Activated CD4-positive, alpha-beta T cell treated with anti-CD3 and anti-CD28 coated beads, Interleukin-2, Interleukin-4, amounts not matched to agents 100 ng/mL and 50 ng/mL, durations not matched to agents 16 hours and 8 hours (primary cell): ENCODE measurements around the gene TMEM145.
"Not testable (repeated sequence)": the region's sequence is repeated elsewhere in the genome, so short reads cannot be mapped to it uniquely, and the experiment has no call there.

Experiments
- DNase-seq: peaks from one replicate; pipeline ENCODE4 v3.0.0-alpha.2; 2020; ENCODE audit warnings: low spot score

TMEM145 gene

GRCh38 chr19:42334697-42335373, 21.7 kb downstream of the TMEM145 start:
- no peak for DNase-seq

DNA sequence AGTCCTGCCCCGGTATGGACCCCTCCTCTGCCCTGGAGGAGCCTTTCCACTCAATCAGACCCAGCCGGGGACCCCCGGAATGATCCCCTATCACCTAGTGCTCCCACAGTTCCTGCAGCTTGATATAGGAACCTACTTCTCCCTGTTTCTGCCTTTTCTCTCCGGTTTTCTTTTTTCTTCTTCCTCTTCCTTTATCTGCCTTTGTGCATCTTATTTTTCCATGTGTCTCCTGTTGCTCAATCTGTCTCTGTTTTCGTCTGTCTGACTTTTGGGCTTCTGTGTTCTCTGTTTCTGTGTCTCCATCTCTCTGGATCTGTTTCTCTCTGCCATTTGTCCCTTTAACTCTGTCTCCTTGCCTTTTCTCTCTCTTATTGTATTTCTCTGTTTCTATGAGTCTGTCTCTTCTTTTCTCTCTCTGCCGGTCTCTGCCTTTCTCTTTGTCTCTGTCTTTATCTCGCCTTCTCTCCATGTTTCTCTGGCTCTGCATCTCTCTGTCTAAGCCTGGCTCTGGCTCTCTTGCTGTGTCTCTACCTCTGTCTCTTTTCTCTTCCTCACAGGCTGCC, 22.3 kb downstream of the TMEM145 start:
- DNase-seq: no peak

GRCh38 chr19:42335971-42336370, 22.9 kb downstream of the TMEM145 start:
- no peak for DNase-seq

DNA sequence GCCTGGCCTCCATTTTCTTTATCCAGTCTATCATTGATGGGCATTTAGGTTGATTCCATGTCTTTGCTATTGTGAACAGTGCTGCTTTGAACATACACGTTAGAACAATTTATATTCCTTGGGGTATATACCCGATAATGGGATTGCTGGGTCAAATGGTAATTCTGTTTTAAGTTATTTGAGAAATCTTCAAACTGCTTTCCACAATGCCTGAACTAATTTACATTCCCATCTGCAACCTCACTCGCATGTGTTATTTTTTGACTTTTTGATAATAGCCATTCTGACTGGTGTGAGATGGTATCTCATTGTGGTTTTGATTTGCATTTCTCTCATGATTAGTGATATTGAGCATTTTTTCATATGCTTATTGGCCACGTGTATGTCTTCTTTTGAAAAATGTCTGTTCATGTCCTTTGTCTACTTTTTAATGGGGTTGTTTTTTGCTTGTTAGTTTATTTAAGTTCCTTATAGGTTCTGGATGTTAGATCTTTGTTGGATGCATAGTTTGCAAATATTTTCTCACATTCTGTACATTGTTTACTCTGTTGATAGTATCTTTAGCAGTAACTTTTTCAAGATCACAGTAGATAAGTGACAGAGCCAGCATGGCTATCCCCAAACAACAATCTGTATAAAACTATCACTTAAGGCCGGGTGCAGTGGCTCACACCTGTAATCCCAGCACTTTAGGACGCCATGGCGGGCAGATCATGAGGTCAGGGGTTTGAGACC, 26.2 kb downstream of the TMEM145 start:
- DNase-seq: not testable (repeated sequence)

GRCh38 chr19:42339922-42340321, 26.8 kb downstream of the TMEM145 start:
- DNase-seq: not testable (repeated sequence)

GRCh38 chr19:42343344-42344110, 30.4 kb downstream of the TMEM145 start:
- no peak for DNase-seq

DNA sequence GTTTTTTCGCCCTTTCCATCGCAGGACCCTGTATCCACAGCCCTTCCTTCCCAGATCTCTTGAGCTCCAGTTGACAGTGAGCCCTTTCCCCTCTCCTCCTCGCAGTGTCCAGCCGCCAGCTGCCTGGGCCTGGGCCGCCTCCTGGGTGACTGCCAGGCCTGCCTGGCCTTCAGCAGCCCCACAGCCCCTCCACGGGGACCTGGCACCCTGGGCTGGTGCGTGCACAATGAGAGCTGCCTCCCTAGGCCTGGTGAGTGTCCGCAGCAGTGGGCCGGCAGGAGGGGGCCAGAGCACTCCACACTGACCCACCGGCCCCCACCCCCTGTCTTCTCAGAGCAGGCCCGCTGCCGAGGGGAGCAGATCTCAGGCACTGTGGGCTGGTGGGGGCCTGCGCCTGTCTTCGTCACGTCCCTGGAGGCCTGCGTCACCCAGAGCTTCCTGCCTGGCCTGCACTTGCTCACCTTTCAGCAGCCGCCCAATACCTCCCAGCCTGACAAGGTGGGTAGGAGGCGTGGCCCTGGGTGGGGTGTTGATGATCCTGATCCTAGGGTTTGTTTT, 31.3 kb downstream of the TMEM145 start:
- DNase-seq: no peak

GRCh38 chr19:42345191-42345812, 32.2 kb downstream of the TMEM145 start:
- no peak for DNase-seq

- no peak for DNase-seq
Measured at GRCh38 chr19:42348211-42348610, 35.1 kb downstream of the TMEM145 start.

DNA sequence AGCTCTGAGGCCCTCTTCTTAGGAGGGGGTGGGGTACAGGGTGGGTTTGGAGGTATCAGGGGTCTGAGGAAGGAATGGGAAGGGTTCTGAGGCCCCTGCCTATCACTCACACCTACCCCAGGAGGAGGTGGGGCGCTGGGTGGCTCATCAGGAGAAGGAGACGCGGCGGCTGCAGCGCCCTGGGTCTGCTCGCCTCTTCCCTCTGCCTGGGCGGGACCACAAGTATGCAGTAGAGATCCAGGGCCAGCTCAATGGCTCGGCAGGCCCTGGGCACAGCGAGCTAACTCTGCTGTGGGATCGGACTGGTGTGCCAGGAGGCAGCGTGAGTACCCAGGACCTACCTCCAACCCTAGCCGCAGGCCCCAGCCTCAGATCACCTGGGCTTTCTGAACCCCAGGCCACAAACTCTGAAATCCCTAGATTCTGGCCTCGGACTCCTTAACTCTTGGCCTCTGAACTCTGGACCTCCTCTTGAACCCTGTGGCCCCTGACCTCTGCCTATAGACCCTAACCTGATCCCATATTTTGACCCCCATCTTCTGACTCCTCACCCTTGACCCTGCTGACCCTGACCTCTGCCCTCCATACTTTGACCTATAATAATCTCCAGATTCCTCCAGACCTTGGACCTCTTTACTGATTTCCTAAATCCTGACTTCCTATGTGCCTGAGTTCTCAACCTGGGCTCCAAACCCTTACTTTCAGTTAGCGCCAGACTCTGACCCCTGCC, 36.4 kb downstream of the TMEM145 start:
- no peak for DNase-seq

DNA sequence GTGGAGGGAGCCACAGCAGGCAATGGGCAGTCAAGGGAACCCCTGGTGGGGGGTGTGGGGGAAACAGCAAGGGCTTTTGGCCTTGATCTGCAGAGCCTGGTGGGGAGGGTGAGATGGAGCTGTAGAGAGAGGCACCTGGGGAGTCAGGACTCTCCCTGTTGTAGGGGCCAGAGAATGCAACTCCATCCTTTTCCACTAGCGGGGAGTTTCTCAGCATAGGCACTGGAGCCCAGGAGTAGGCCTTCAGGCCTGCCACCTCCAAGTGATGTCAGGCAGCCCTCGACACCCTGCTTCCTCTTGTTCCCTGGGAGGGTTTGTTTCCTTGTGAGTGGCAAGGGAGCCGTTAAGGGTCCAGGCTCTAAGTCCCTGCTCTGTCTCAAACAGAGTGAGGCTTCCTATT, 37.3 kb downstream of the TMEM145 start:
- no peak for DNase-seq

DNA sequence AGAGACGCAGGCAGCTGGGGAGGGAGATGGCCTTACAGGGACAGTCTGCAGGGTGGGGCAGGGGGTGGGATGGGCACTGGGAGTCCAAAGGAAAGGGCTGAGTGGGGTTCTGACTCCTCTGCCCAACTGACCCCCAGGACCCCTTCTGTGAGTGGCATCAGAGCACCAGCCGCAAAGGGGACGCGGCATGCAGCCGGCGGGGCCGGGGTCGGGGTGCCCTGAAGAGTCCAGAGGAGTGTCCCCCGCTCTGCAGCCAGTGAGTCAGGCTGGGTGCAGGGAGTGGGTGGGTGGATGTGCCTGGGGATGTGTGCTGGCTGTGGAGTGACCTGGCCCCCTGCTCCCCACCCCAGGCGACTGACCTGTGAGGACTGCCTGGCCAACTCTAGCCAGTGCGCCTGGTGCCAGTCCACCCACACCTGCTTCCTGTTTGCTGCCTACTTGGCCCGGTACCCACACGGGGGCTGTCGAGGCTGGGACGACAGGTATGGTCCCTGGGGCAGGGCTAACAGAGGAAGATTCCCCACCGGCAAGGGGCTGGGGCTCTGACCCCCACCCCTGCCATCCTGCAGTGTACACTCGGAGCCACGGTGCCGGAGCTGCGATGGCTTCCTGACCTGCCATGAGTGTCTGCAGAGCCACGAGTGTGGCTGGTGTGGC, 38.1 kb downstream of the TMEM145 start:
- no peak for DNase-seq

- DNase-seq: no peak
Measured at GRCh38 chr19:42352301-42353259, 39.5 kb downstream of the TMEM145 start.

- no peak for DNase-seq
Measured at GRCh38 chr19:42353341-42354015, 40.4 kb downstream of the TMEM145 start.

GRCh38 chr19:42355896-42356295, 42.8 kb downstream of the TMEM145 start:
- no peak for DNase-seq

DNA sequence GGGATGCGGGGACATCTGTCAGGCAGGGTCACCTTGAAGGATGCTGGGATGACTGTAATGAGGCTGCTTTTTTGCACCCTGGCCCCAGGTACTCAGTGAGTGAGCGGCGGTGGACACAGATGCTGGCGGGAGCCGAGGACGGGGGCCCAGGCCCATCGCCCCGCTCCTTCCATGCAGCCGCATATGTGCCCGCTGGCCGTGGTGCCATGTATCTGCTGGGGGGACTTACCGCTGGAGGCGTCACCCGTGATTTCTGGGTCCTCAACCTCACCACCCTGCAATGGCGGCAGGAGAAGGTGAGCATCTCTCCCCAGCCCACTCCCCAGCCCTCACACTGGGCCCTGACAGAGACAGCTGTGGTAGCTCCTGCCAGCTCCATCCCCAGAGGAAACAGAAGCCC, 43.6 kb downstream of the TMEM145 start:
- no peak for DNase-seq

- DNase-seq: no peak
Measured at GRCh38 chr19:42357290-42357689, 44.2 kb downstream of the TMEM145 start.

DNA sequence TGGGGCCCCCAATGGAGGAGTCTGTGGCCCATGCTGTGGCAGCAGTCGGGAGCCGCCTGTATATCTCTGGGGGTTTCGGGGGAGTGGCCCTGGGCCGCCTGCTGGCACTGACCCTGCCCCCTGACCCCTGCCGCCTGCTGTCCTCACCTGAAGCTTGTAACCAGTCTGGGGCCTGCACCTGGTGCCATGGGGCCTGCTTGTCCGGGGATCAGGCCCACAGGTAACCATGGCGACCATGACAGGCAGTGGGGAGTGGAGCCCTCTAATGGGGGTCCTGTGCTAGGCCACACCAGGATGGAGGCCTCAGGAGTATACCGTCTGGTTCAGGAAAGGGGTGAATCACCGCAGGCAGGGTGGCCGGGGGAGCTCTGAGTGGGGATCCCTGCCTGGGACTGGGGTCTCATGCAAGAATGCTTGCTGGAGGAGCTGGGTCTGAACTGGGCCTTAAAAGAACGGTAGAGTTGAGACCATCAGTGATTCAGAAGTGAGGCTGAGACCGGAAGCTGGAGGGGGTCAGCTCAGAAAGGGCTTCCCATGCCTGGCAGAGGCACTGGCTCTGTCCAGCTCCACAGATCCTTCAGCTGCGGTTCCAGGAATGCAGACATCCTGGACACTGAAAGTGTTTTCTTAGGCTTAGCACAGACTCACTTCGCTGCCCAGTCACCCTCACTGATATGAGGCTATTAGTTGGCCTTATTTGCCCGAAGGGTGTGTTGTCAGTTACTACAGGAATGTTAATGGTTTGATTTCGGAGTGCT, 47.9 kb downstream of the TMEM145 start:
- no peak for DNase-seq
